GM12878 (cell line): ENCODE measurements around the gene CCDC32. TPM values are rescaled to one million over a fixed set of nuclear protein-coding genes. Genes with fewer than 3 reads are reported as not detected.

Experiments used
- ATAC-seq: fragments of 200-7000 bp; cut with Tn5 transposase; 3 replicates; pipeline ENCODE4 v1.9.1; 2020; ENCODE audit warnings: mild to moderate bottlenecking, moderate library complexity
- BruUV-seq: library from RNA; stranded (reverse); fragments of 400-500 nt; replicated peaks from 2 replicates; lab custom pipeline; 2021; lab: Mats Ljungman, UMichigan
- CTCF ChIA-PET: fragments of 300-600 bp; sonication (Branson Sonifier 250); formaldehyde crosslinking; extraction: SDS; loops from one replicate; lab custom pipeline; 2021; ENCODE audit warnings: inconsistent platforms; lab: Yijun Ruan, JAX
- POLR2A ChIA-PET: fragments of 350-600 bp; formaldehyde crosslinking; extraction: SDS; loops from one replicate; lab custom pipeline; 2021; ENCODE audit warnings: inconsistent platforms; lab: Charles Lee
- RAD21 ChIA-PET: fragments of 300-600 bp; sonication (Branson Sonifier 250); formaldehyde crosslinking; loops from one replicate; lab custom pipeline; 2023; ENCODE audit warnings: antibody characterized with exemption; ENCODE audit not compliant: unreplicated experiment; lab: Charles Lee
- SMC1A ChIA-PET: fragments of 300-600 bp; sonication (Branson Sonifier 250); formaldehyde crosslinking; loops from one replicate; lab custom pipeline; 2023; ENCODE audit not compliant: unreplicated experiment, uncharacterized antibody; lab: Charles Lee
- DNase-seq: peaks from one replicate; pipeline ENCODE4 v3.0.0-alpha.2; 2011; ENCODE audit warnings: low read depth, low spot score
- FAIRE-seq: peaks from 3 replicates; lab custom pipeline; 2011; peaks lifted over from hg19 to GRCh38; lab: Jason Lieb, UNC
- H2AFZ ChIP-seq: 2 replicates; pipeline ENCODE4 v1.6.0; 2011; ENCODE audit warnings: low read depth, low read length, control low read depth; ENCODE audit not compliant: control insufficient read depth
- H3K27ac ChIP-seq: 2 replicates; pipeline ENCODE4 v1.5.1; 2011; ENCODE audit warnings: control low read depth; ENCODE audit not compliant: control insufficient read depth, insufficient read depth
- H3K27me3 ChIP-seq, 2 experiments: replicated peaks in 1 of 2; 2 replicates each; pipeline versions ENCODE4 v1.6.0 to v1.6.1; 2011; ENCODE audit warnings: low read length in 1 of 2; ENCODE audit not compliant: control insufficient read depth in 2 of 2, insufficient read depth in 2 of 2
- H3K36me3 ChIP-seq, 2 experiments: 2 replicates each; pipeline ENCODE4 v1.5.1; 2011; ENCODE audit warnings: low read length in 1 of 2; ENCODE audit not compliant: control insufficient read depth in 2 of 2, insufficient read depth in 2 of 2
- H3K4me1 ChIP-seq: 2 replicates; pipeline ENCODE4 v1.6.1; 2011; ENCODE audit warnings: mild to moderate bottlenecking, low read length, moderate library complexity, mixed read lengths; ENCODE audit not compliant: control insufficient read depth, insufficient read depth
- H3K4me2 ChIP-seq: 2 replicates; pipeline ENCODE4 v1.6.0; 2011; ENCODE audit warnings: control low read depth; ENCODE audit not compliant: control insufficient read depth, insufficient read depth
- H3K4me3 ChIP-seq: fragments of 200-600 bp; sonication (generic); 2 replicates; pipeline ENCODE4 v1.5.1; 2016
- H3K79me2 ChIP-seq: 2 replicates; pipeline ENCODE4 v1.6.0; 2011; ENCODE audit warnings: low read length; ENCODE audit not compliant: control insufficient read depth, insufficient read depth
- H3K9ac ChIP-seq: 2 replicates; pipeline ENCODE4 v1.8.0; 2011; ENCODE audit warnings: low read length, control low read depth, mixed read lengths; ENCODE audit not compliant: control insufficient read depth, insufficient read depth
- H3K9me3 ChIP-seq: replicated peaks from 3 replicates; pipeline ENCODE4 v1.5.1; 2011; ENCODE audit warnings: mild to moderate bottlenecking, low read length; ENCODE audit not compliant: control insufficient read depth, insufficient read depth
- H4K20me1 ChIP-seq: 2 replicates; pipeline ENCODE4 v1.6.0; 2011; ENCODE audit not compliant: control insufficient read depth, insufficient read depth
- ATF7 ChIP-seq: fragments of 450-650 bp; IDR thresholded peaks from 2 replicates; pipeline ENCODE4 v1.6.1; 2016; ENCODE audit warnings: low read depth, mild to moderate bottlenecking
- EZH2 ChIP-seq: IDR thresholded peaks from 2 replicates; pipeline ENCODE4 v1.6.1; 2012; ENCODE audit warnings: low read depth, mild to moderate bottlenecking, control low read depth, inconsistent platforms, low read length, borderline replicate concordance; ENCODE audit not compliant: control insufficient read depth
- NFYA ChIP-seq: IDR thresholded peaks from 2 replicates; pipeline ENCODE4 v1.6.1; 2011; ENCODE audit warnings: low read depth, mild to moderate bottlenecking, low read length, improper control_type of control experiment, borderline replicate concordance
- SRF ChIP-seq, 2 experiments: IDR thresholded peaks; 2 replicates each; pipeline ENCODE4 v1.6.1; 2011; ENCODE audit warnings: low read depth in 2 of 2, low read length in 2 of 2, mild to moderate bottlenecking in 1 of 2, moderate library complexity in 1 of 2
- YBX1 ChIP-seq: fragments of 450-650 bp; IDR thresholded peaks from 2 replicates; pipeline ENCODE4 v1.6.1; 2016; ENCODE audit warnings: antibody characterized with exemption
- ZNF207 ChIP-seq: fragments of 450-650 bp; IDR thresholded peaks from 2 replicates; pipeline ENCODE4 v1.6.1; 2014; ENCODE audit warnings: antibody characterized with exemption, mild to moderate bottlenecking, borderline replicate concordance
- WGBS: methylation state at CpG from one replicate; pipeline ENCODE4 v1.1.6; 2016; ENCODE audit warnings: low lambda C conversion rate; ENCODE audit not compliant: insufficient replicate concordance, insufficient coverage; ENCODE audit errors: missing lambda C conversion rate; 5-methylcytosine and 5-hydroxymethylcytosine counted together
- in situ Hi-C: fragments of 300-500 bp; cut with MboI; formaldehyde crosslinking; loops from 9 replicates; pipeline ENCODE4 v1.14.3; 2018; ENCODE audit warnings: mixed read lengths
- intact Hi-C: fragments of 100-400 bp; cut with micrococcal nuclease; formaldehyde crosslinking; loops from one replicate; pipeline ENCODE4 v1.14.2; 2022; ENCODE audit not compliant: unreplicated experiment
- polyA plus RNA-seq, 11 experiments: library from polyadenylated mRNA; depleted of rRNA in 4 of 11; unstranded in 6 of 11; stranded (reverse) in 5 of 11; fragments of >200 nt; fragmentation: Nextera tagmentation in 4 of 11; fragmentation: Illumina TruSeq in 1 of 11; extraction: Ambion mirVana in 4 of 11; extraction: Trizol in 1 of 11; gene quantifications; 1 replicate in 1 of 11; 2 replicates in 10 of 11; pipeline versions ENCODE4 v1.2.1 to v1.2.3, GENCODE V29; 2011 to 2016; ENCODE audit warnings: inconsistent platforms in 2 of 11, missing spikeins in 2 of 11, low read depth in 1 of 11
- total RNA-seq, 4 experiments: library from RNA; depleted of rRNA in 3 of 4; stranded (reverse); fragments of >200 nt in 3 of 4; fragmentation: Illumina TruSeq in 1 of 4; extraction: Trizol in 1 of 4; gene quantifications; 2 replicates each; pipeline versions ENCODE4 v1.2.1 to v1.2.3, GENCODE V29; 2013 to 2021
- TF ChIP-seq, protein P1 (sequence below): fragments of 450-650 bp; IDR thresholded peaks from 2 replicates; pipeline ENCODE4 v1.6.1; 2018; ENCODE audit warnings: mild to moderate bottlenecking, low read depth, moderate library complexity; ENCODE audit not compliant: partially characterized antibody
- TF ChIP-seq, protein P2 (sequence below): IDR thresholded peaks from 2 replicates; pipeline ENCODE4 v1.6.1; 2011; ENCODE audit warnings: low read depth, low read length, improper control_type of control experiment, borderline replicate concordance
- TF ChIP-seq, protein P3 (sequence below): fragments of 450-650 bp; IDR thresholded peaks from 2 replicates; pipeline ENCODE4 v1.6.1; 2017; ENCODE audit warnings: low read depth, mild to moderate bottlenecking, moderate library complexity
- TF ChIP-seq, protein P4 (sequence below): fragments of 450-650 bp; IDR thresholded peaks from 2 replicates; pipeline ENCODE4 v1.6.1; 2014; ENCODE audit warnings: mild to moderate bottlenecking
- TF ChIP-seq, protein P5 (sequence below): fragments of 450-650 bp; IDR thresholded peaks from 2 replicates; pipeline ENCODE4 v1.6.1; 2017; ENCODE audit warnings: mild to moderate bottlenecking
- TF ChIP-seq, protein P6 (sequence below), 3 experiments: IDR thresholded peaks in 2 of 3; conservative IDR thresholded peaks in 1 of 3; 2 replicates each; pipeline ENCODE4 v1.5.1; 2011; ENCODE audit warnings: low read depth in 3 of 3, low read length in 3 of 3, mild to moderate bottlenecking in 3 of 3, control low read depth in 2 of 3, moderate library complexity in 2 of 3, inconsistent platforms in 1 of 3, mixed read lengths in 1 of 3; ENCODE audit not compliant: control insufficient read depth in 2 of 3, insufficient read depth in 1 of 3; ENCODE audit errors: extremely low read depth in 1 of 3

The CCDC32 gene
- total and polyA plus RNA-seq, 10 of the 15 experiments (the other 5 are each of a cell fraction or from before 2014, with no cell fraction given): 30.2 to 74.3 (median 46.5) TPM

DNA sequence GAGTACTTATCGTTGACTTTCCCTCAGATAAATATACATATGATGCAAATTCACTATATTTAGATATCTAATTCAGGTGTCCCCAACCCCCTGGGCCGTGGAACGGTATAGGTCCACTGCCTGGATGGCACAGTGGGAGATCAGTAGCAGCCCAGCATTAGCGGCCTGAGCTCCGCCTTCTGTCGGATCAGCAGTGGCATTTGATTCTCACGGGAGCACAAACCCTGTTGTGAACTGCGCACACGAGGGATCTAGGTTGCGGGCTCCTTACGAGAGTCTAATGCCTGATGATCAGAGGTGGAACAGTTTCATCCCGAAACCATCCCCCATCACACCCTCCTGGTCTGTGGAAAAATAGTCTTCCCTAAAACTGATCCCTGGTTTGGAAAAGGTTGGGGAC, 36.1 kb upstream of the CCDC32 start:
- CTCF ChIA-PET: interaction anchor here (0.7 to 6.7 kb wide), 4 partner anchors 12 to 340 kb away, joined by 3 to 50 read pairs (median 4); no protein-coding TSS in a partner anchor
- no TSS peak for BruUV-seq
- H4K20me1 ChIP-seq: no peaks in the 10 kb centered on the region
- no peak for FAIRE-seq
- no peak overlapping the region for H3K4me2 ChIP-seq
- no peaks in the 10 kb centered on the region for H3K27me3 ChIP-seq
- H3K4me1 ChIP-seq: no peaks in the 10 kb centered on the region; the same call in 1 of the 2 replicates
- POLR2A ChIA-PET: interaction anchor here (0.6 to 1.0 kb wide), 3 partner anchors 9 to 93 kb away, joined by 3 read pairs; no protein-coding TSS in a partner anchor
- DNase-seq: no peak
- no peak for ATAC-seq
- SMC1A ChIA-PET: interaction anchor here (0.8 to 2.5 kb wide), 4 partner anchors 9 to 32 kb away, joined by 3 to 12 read pairs (median 6); partner anchors contain the start of gene RPUSD2
- no peaks in the 10 kb centered on the region; the same call in 2 of the 3 replicates for H3K9me3 ChIP-seq
- WGBS: 56% methylated on average over 12 of the region's 12 CpGs
- peaks cover under 1 to 2% of the 10 kb centered on the region in 2 experiments; a peak in 3 of 4 replicates for H3K36me3 ChIP-seq
- intact Hi-C loops (no loop called here), in situ Hi-C loops (no loop called here)
- H3K79me2 ChIP-seq: peaks cover 47% of the 10 kb centered on the region
- no peak overlapping the region for H3K27ac ChIP-seq
- RAD21 ChIA-PET: interaction anchor here (0.9 to 1.1 kb wide), 2 partner anchors 10 to 11 kb away, joined by 3 to 6 read pairs; no protein-coding TSS in a partner anchor
- H3K4me3 ChIP-seq: no peak overlapping the region
- H2AFZ ChIP-seq: peak overlapping the region; percentile 1; the same call in 1 of the 2 replicates
- H3K9ac ChIP-seq: no peak overlapping the region
- TF ChIP-seq, protein P1, sequence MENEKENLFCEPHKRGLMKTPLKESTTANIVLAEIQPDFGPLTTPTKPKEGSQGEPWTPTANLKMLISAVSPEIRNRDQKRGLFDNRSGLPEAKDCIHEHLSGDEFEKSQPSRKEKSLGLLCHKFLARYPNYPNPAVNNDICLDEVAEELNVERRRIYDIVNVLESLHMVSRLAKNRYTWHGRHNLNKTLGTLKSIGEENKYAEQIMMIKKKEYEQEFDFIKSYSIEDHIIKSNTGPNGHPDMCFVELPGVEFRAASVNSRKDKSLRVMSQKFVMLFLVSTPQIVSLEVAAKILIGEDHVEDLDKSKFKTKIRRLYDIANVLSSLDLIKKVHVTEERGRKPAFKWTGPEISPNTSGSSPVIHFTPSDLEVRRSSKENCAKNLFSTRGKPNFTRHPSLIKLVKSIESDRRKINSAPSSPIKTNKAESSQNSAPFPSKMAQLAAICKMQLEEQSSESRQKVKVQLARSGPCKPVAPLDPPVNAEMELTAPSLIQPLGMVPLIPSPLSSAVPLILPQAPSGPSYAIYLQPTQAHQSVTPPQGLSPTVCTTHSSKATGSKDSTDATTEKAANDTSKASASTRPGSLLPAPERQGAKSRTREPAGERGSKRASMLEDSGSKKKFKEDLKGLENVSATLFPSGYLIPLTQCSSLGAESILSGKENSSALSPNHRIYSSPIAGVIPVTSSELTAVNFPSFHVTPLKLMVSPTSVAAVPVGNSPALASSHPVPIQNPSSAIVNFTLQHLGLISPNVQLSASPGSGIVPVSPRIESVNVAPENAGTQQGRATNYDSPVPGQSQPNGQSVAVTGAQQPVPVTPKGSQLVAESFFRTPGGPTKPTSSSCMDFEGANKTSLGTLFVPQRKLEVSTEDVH: no peak
- TF ChIP-seq SRF (IDR thresholded peaks at IDR 0.05; ENCODE audit: low read depth in 2 of 2, low read length in 2 of 2) (no peak), ATF7 (no peak), NFYA (no peak), YBX1 (no peak), ZNF207 (no peak), EZH2 (no peak)
- TF ChIP-seq, protein P2, sequence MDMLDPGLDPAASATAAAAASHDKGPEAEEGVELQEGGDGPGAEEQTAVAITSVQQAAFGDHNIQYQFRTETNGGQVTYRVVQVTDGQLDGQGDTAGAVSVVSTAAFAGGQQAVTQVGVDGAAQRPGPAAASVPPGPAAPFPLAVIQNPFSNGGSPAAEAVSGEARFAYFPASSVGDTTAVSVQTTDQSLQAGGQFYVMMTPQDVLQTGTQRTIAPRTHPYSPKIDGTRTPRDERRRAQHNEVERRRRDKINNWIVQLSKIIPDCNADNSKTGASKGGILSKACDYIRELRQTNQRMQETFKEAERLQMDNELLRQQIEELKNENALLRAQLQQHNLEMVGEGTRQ: no peak
- TF ChIP-seq, protein P3, sequence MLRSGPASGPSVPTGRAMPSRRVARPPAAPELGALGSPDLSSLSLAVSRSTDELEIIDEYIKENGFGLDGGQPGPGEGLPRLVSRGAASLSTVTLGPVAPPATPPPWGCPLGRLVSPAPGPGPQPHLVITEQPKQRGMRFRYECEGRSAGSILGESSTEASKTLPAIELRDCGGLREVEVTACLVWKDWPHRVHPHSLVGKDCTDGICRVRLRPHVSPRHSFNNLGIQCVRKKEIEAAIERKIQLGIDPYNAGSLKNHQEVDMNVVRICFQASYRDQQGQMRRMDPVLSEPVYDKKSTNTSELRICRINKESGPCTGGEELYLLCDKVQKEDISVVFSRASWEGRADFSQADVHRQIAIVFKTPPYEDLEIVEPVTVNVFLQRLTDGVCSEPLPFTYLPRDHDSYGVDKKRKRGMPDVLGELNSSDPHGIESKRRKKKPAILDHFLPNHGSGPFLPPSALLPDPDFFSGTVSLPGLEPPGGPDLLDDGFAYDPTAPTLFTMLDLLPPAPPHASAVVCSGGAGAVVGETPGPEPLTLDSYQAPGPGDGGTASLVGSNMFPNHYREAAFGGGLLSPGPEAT: no peak
- TF ChIP-seq, protein P4, sequence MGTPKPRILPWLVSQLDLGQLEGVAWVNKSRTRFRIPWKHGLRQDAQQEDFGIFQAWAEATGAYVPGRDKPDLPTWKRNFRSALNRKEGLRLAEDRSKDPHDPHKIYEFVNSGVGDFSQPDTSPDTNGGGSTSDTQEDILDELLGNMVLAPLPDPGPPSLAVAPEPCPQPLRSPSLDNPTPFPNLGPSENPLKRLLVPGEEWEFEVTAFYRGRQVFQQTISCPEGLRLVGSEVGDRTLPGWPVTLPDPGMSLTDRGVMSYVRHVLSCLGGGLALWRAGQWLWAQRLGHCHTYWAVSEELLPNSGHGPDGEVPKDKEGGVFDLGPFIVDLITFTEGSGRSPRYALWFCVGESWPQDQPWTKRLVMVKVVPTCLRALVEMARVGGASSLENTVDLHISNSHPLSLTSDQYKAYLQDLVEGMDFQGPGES: no peak
- TF ChIP-seq, protein P5, sequence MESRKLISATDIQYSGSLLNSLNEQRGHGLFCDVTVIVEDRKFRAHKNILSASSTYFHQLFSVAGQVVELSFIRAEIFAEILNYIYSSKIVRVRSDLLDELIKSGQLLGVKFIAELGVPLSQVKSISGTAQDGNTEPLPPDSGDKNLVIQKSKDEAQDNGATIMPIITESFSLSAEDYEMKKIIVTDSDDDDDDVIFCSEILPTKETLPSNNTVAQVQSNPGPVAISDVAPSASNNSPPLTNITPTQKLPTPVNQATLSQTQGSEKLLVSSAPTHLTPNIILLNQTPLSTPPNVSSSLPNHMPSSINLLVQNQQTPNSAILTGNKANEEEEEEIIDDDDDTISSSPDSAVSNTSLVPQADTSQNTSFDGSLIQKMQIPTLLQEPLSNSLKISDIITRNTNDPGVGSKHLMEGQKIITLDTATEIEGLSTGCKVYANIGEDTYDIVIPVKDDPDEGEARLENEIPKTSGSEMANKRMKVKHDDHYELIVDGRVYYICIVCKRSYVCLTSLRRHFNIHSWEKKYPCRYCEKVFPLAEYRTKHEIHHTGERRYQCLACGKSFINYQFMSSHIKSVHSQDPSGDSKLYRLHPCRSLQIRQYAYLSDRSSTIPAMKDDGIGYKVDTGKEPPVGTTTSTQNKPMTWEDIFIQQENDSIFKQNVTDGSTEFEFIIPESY: no peak
- TF ChIP-seq, protein P6, sequence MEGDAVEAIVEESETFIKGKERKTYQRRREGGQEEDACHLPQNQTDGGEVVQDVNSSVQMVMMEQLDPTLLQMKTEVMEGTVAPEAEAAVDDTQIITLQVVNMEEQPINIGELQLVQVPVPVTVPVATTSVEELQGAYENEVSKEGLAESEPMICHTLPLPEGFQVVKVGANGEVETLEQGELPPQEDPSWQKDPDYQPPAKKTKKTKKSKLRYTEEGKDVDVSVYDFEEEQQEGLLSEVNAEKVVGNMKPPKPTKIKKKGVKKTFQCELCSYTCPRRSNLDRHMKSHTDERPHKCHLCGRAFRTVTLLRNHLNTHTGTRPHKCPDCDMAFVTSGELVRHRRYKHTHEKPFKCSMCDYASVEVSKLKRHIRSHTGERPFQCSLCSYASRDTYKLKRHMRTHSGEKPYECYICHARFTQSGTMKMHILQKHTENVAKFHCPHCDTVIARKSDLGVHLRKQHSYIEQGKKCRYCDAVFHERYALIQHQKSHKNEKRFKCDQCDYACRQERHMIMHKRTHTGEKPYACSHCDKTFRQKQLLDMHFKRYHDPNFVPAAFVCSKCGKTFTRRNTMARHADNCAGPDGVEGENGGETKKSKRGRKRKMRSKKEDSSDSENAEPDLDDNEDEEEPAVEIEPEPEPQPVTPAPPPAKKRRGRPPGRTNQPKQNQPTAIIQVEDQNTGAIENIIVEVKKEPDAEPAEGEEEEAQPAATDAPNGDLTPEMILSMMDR (IDR thresholded peaks at IDR 0.05 in 2 of 3, conservative IDR thresholded peaks at IDR 0.05 in 1 of 3; ENCODE audit: control insufficient read depth in 2 of 3, extremely low read depth in 1 of 3, insufficient read depth in 1 of 3, low read depth in 3 of 3, low read length in 3 of 3): no peak
